Vagina (tissue), 2 donors: Measurements from ENCODE around the gene OXA1L.

Experiments used
- CTCF ChIP-seq, 3 experiments: fragments of 450-650 bp in 2 of 3; fragments of 200-600 bp in 1 of 3; sonication (generic) in 1 of 3; IDR thresholded peaks; one replicate each; pipeline ENCODE4 v1.5.1; 2017 to 2019; ENCODE audit warnings: antibody characterized with exemption in 3 of 3, mild to moderate bottlenecking in 2 of 3, moderate library complexity in 2 of 3
- POLR2A ChIP-seq, 2 donors: fragments of 450-650 bp; IDR thresholded peaks; one replicate each; pipeline ENCODE4 v1.6.1; 2017; ENCODE audit warnings: antibody characterized with exemption in 2 of 2, mild to moderate bottlenecking in 2 of 2, moderate library complexity in 2 of 2

- TF ChIP-seq POLR2A (IDR thresholded peaks at IDR 0.05) (no peak), CTCF (IDR thresholded peaks at IDR 0.05) (no peak)
These were observed 29.7 kb downstream of the OXA1L start for GRCh38 chr14:22796087-22796707.
